Measurements from ENCODE around the gene RALY. TPM values are rescaled to one million over a fixed set of nuclear protein-coding genes. Genes with fewer than 3 reads are reported as not detected.

Gene RALY
- total and polyA plus RNA-seq, 10 of the 15 experiments (the other 5 are each of a cell fraction or from before 2014, with no cell fraction given): 1.2 to 246 (median 137) TPM

- FAIRE-seq (no peak), DNase-seq (ENCODE audit: low read depth, low spot score) (no peak), ATAC-seq (no peak)
- CTCF ChIA-PET: interaction anchor here (1.1 kb wide), 1 partner anchor 40 kb away, joined by 3 read pairs; no protein-coding TSS in a partner anchor
- Histone ChIP-seq H4K20me1 (ENCODE audit: control insufficient read depth, insufficient read depth) (no peaks in the 10 kb centered on the region), H3K4me2 (ENCODE audit: control insufficient read depth, insufficient read depth) (no peak overlapping the region), H3K27ac (ENCODE audit: control insufficient read depth, insufficient read depth) (no peak overlapping the region), H3K4me1 (ENCODE audit: control insufficient read depth, insufficient read depth, low read length) (no peaks in the 10 kb centered on the region), H3K36me3 (ENCODE audit: control insufficient read depth in 2 of 2, insufficient read depth in 2 of 2, low read length in 1 of 2) (no peaks in the 10 kb centered on the region), H3K4me3 (no peak overlapping the region), H3K9me3 (replicated peaks; ENCODE audit: control insufficient read depth, insufficient read depth, low read length) (no peaks in the 10 kb centered on the region), H2AFZ (ENCODE audit: control insufficient read depth, low read depth, low read length) (no peak overlapping the region), H3K79me2 (ENCODE audit: control insufficient read depth, insufficient read depth, low read length) (no peaks in the 10 kb centered on the region), H3K27me3 (replicated peaks in 1 of 2; ENCODE audit: control insufficient read depth in 2 of 2, insufficient read depth in 2 of 2, low read length in 1 of 2) (peaks cover 0 to 2% of the 10 kb centered on the region in 2 experiments; a peak in 2 of 4 replicates), H3K9ac (ENCODE audit: control insufficient read depth, insufficient read depth, low read length) (no peak overlapping the region)
- in situ Hi-C loops (cut with MboI): no loop called here
- intact Hi-C loops (cut with micrococcal nuclease; ENCODE audit: unreplicated experiment): no loop called here
- WGBS (ENCODE audit: insufficient coverage, insufficient replicate concordance, low lambda C conversion rate, missing lambda C conversion rate): 18% methylated on average over 3 of the region's 3 CpGs
- SMC1A ChIA-PET (ENCODE audit: uncharacterized antibody, unreplicated experiment): interaction anchor here (1.6 kb wide), 1 partner anchor 14 kb away, joined by 4 read pairs; no protein-coding TSS in a partner anchor
- RAD21 ChIA-PET (ENCODE audit: unreplicated experiment): no interaction called here
- no TSS peak for BruUV-seq (replicated peaks)
- TF ChIP-seq REST (IDR thresholded peaks at IDR 0.05; ENCODE audit: low read depth, low read length): peak; percentile 74; the same call in 1 of the 2 replicates
- TF ChIP-seq, protein P1, sequence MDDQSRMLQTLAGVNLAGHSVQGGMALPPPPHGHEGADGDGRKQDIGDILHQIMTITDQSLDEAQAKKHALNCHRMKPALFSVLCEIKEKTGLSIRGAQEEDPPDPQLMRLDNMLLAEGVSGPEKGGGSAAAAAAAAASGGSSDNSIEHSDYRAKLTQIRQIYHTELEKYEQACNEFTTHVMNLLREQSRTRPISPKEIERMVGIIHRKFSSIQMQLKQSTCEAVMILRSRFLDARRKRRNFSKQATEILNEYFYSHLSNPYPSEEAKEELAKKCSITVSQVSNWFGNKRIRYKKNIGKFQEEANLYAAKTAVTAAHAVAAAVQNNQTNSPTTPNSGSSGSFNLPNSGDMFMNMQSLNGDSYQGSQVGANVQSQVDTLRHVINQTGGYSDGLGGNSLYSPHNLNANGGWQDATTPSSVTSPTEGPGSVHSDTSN (IDR thresholded peaks at IDR 0.05; ENCODE audit: insufficient replicate concordance, low read depth, low read length): no peak
- POLR2A ChIA-PET: interaction anchor here (0.6 to 1.0 kb wide), 2 partner anchors 10 to 291 kb away, joined by 3 to 4 read pairs; no protein-coding TSS in a partner anchor
These were observed 11.7 kb upstream of the RALY start for GRCh38 chr20:33981964-33982363.

Measured in GM12878 (cell line).